SK-N-MC (cell line): ENCODE data around the gene MX2.

ENCODE experiments used
- EZH2 ChIP-seq: fragments of 200-600 bp; sonication (generic); IDR thresholded peaks from one replicate; pipeline ENCODE4 v1.6.1; 2017; ENCODE audit warnings: antibody characterized with exemption
- FOXP2 ChIP-seq: optimal IDR thresholded peaks from 2 replicates; pipeline ENCODE3; 2011; ENCODE audit warnings: mild to moderate bottlenecking, moderate library complexity; ENCODE audit not compliant: insufficient read depth; ENCODE audit errors: extremely low read length, control extremely low read depth
- POLR2AphosphoS5 ChIP-seq: IDR thresholded peaks from 2 replicates; pipeline ENCODE4 v1.6.1; 2012; ENCODE audit warnings: mild to moderate bottlenecking, low read depth, low read length, borderline replicate concordance

GRCh38 chr21:41410767-41411448 is 49.1 kb downstream of the MX2 start:
- TF ChIP-seq POLR2AphosphoS5: no peak
- no peak for TF ChIP-seq EZH2
- no peak for TF ChIP-seq FOXP2
